ENCODE measurements around the gene RNF157.

DNA sequence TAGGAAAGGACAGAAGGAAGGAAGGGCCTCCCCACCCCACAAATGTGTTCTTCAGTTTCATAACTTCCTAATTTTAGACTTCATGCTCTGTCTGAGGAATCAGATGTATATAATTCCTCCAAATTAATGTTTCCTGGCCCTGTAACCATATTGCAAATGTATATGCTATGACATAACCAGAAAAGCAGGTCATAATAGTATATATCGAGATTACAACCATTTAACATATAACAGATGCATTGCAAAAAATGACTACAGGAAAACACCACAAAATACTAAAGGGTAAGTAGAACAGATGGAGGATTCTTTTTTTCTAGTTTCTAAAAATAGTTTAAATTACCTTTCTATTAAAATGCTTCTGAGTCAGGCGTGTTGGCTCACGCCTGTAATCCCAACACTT is 133.6 kb downstream of the RNF157 start:
- TF ChIP-seq, protein P1, sequence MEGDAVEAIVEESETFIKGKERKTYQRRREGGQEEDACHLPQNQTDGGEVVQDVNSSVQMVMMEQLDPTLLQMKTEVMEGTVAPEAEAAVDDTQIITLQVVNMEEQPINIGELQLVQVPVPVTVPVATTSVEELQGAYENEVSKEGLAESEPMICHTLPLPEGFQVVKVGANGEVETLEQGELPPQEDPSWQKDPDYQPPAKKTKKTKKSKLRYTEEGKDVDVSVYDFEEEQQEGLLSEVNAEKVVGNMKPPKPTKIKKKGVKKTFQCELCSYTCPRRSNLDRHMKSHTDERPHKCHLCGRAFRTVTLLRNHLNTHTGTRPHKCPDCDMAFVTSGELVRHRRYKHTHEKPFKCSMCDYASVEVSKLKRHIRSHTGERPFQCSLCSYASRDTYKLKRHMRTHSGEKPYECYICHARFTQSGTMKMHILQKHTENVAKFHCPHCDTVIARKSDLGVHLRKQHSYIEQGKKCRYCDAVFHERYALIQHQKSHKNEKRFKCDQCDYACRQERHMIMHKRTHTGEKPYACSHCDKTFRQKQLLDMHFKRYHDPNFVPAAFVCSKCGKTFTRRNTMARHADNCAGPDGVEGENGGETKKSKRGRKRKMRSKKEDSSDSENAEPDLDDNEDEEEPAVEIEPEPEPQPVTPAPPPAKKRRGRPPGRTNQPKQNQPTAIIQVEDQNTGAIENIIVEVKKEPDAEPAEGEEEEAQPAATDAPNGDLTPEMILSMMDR (IDR thresholded peaks at IDR 0.05): no peak
- no peak for TF ChIP-seq POLR2A (IDR thresholded peaks at IDR 0.05)

Data from heart left ventricle (tissue), 13 donors.